Measurements from ENCODE around the gene GCH1. TPM values are rescaled to one million over a fixed set of nuclear protein-coding genes. Genes with fewer than 3 reads are reported as not detected.

The GCH1 gene
- total RNA-seq, 3 donors from 2014 or later: 12.8 to 27.1 (median 19.3) TPM

GRCh38 chr14:54829486-54830224 lies 73.0 kb downstream of the GCH1 start:
- DNase-seq (no peak), ATAC-seq (no peak)
- H3K36me3 ChIP-seq (ENCODE audit: low read depth): no peaks in the 10 kb centered on the region
- no peaks in the 10 kb centered on the region for H3K9me3 ChIP-seq
- H3K4me1 ChIP-seq (ENCODE audit: low read depth): no peaks in the 10 kb centered on the region
- TF ChIP-seq, protein P1, sequence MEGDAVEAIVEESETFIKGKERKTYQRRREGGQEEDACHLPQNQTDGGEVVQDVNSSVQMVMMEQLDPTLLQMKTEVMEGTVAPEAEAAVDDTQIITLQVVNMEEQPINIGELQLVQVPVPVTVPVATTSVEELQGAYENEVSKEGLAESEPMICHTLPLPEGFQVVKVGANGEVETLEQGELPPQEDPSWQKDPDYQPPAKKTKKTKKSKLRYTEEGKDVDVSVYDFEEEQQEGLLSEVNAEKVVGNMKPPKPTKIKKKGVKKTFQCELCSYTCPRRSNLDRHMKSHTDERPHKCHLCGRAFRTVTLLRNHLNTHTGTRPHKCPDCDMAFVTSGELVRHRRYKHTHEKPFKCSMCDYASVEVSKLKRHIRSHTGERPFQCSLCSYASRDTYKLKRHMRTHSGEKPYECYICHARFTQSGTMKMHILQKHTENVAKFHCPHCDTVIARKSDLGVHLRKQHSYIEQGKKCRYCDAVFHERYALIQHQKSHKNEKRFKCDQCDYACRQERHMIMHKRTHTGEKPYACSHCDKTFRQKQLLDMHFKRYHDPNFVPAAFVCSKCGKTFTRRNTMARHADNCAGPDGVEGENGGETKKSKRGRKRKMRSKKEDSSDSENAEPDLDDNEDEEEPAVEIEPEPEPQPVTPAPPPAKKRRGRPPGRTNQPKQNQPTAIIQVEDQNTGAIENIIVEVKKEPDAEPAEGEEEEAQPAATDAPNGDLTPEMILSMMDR (IDR thresholded peaks at IDR 0.05): no peak
- no peak overlapping the region for H3K4me3 ChIP-seq
- intact Hi-C loops (cut with DNase I, micrococcal nuclease): no loop called here

- DNase-seq (no peak), ATAC-seq (no peak)
- no peaks in the 10 kb centered on the region for H3K36me3 ChIP-seq (ENCODE audit: low read depth)
- intact Hi-C loops (cut with DNase I, micrococcal nuclease): no loop called here
- H3K4me1 ChIP-seq (ENCODE audit: low read depth): no peaks in the 10 kb centered on the region
- H3K4me3 ChIP-seq: no peak overlapping the region
- TF ChIP-seq, protein P1 (IDR thresholded peaks at IDR 0.05): no peak
- peaks cover 11% of the 10 kb centered on the region for H3K9me3 ChIP-seq
Observed at GRCh38 chr14:54828037-54828436, 74.6 kb downstream of the GCH1 start.

- Histone ChIP-seq H3K4me3 (no peak overlapping the region), H3K9me3 (peaks cover 11% of the 10 kb centered on the region), H3K36me3 (ENCODE audit: low read depth) (no peaks in the 10 kb centered on the region), H3K4me1 (ENCODE audit: low read depth) (no peaks in the 10 kb centered on the region)
- intact Hi-C loops (cut with DNase I, micrococcal nuclease): no loop called here
- TF ChIP-seq, protein P1 (IDR thresholded peaks at IDR 0.05): no peak
- ATAC-seq (no peak), DNase-seq (no peak)
Observed at GRCh38 chr14:54823757-54824549, 78.7 kb downstream of the GCH1 start.

DNA sequence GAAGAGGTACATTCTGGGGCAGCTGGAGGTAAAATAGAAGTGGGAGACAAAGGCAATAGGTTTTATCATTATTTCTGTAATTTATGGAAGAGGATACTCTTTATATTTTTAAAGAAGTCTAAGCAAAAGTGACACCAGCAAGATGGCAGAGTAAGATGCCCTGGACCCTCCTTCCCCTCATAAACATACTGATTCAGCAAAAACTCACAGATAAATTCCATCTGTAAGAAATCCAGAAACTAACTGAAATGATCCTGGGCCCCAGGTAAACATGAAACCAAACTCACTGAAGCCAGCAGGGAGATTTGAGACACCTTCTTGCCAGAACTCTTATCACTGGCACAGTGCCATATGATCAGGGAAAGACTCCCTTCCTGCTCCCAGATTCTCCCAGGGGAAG lies 79.9 kb downstream of the GCH1 start:
- TF ChIP-seq, protein P1 (IDR thresholded peaks at IDR 0.05): no peak
- Histone ChIP-seq H3K4me1 (ENCODE audit: low read depth) (no peaks in the 10 kb centered on the region), H3K4me3 (no peak overlapping the region), H3K36me3 (ENCODE audit: low read depth) (no peaks in the 10 kb centered on the region), H3K9me3 (peaks cover 11% of the 10 kb centered on the region)
- DNase-seq (no peak), ATAC-seq (no peak)
- intact Hi-C loops (cut with DNase I, micrococcal nuclease): no loop called here

- peaks cover 1% of the 10 kb centered on the region for H3K9me3 ChIP-seq
- intact Hi-C loops (cut with DNase I, micrococcal nuclease): no loop called here
- H3K4me1 ChIP-seq (ENCODE audit: low read depth): no peaks in the 10 kb centered on the region
- DNase-seq: peak in 1 of 3 donors; percentile 25
- TF ChIP-seq, protein P1 (IDR thresholded peaks at IDR 0.05): no peak
- H3K36me3 ChIP-seq (ENCODE audit: low read depth): no peaks in the 10 kb centered on the region
- H3K4me3 ChIP-seq: no peak overlapping the region
- ATAC-seq: peak; percentile 86
Observed at GRCh38 chr14:54818201-54819133, 84.2 kb downstream of the GCH1 start.
